ENCODE data around the gene FAM76B. TPM values are rescaled to one million over a fixed set of nuclear protein-coding genes. Genes with fewer than 3 reads are reported as not detected.

Gene FAM76B
- total RNA-seq, 2 donors from 2014 or later, result 36.5 to 40.2 TPM

GRCh38 chr11:95750101-95750500 is 39.5 kb downstream of the FAM76B start:
- Mint-ChIP-seq H3K27me3 (ENCODE audit: insufficient read depth) (no peaks in the 10 kb centered on the region), H3K27ac (no peak overlapping the region)
- 93% methylated on average over 1 of the region's 1 CpG; no CpG with 5 or more reads in 1 of the 2 experiments for WGBS, 2 experiments (ENCODE audit: insufficient coverage in 1 of 2, insufficient read length in 1 of 2)

GRCh38 chr11:95739108-95739938 is 50.3 kb downstream of the FAM76B start:
- no peaks in the 10 kb centered on the region for H3K36me3 ChIP-seq (ENCODE audit: control insufficient read depth, insufficient read depth, low read length)
- H3K27me3 ChIP-seq (ENCODE audit: control insufficient read depth, insufficient read depth, low read length, poor library complexity, severe bottlenecking), result no peaks in the 10 kb centered on the region
- no peak for DNase-seq
- no peak overlapping the region for H3K27ac Mint-ChIP-seq
- H3K4me3 ChIP-seq (ENCODE audit: low read length), result no peak overlapping the region
- peaks cover 1% of the 10 kb centered on the region for H3K27me3 Mint-ChIP-seq (ENCODE audit: insufficient read depth)
- H3K4me3 Mint-ChIP-seq, result no peak overlapping the region
- TF ChIP-seq CTCF (conservative IDR thresholded peaks at IDR 0.05), result peak; percentile 74
- H3K9me3 Mint-ChIP-seq, result peaks cover 1% of the 10 kb centered on the region
- no peaks in the 10 kb centered on the region for H3K36me3 Mint-ChIP-seq (ENCODE audit: low read depth)
- H3K9me3 ChIP-seq (ENCODE audit: control insufficient read depth, low read length), result no peaks in the 10 kb centered on the region
- 67 to 90% methylated on average over 1 of the region's 1 CpG for WGBS, 2 experiments (ENCODE audit: insufficient coverage in 1 of 2, insufficient read length in 1 of 2)
- no peak overlapping the region for H3K9ac ChIP-seq (ENCODE audit: extremely low read depth, low read length, poor library complexity, severe bottlenecking)
- H3K27ac ChIP-seq (ENCODE audit: low read depth, low read length), result no peak overlapping the region
- no peaks in the 10 kb centered on the region for H3K4me1 ChIP-seq (ENCODE audit: control insufficient read depth, insufficient read depth, low read length)
- peaks cover 7% of the 10 kb centered on the region for H3K4me1 Mint-ChIP-seq

More at GRCh38 chr11:95750101-95750500, 39.5 kb downstream of the FAM76B start:
- Histone ChIP-seq H3K4me3 (ENCODE audit: low read length) (no peak overlapping the region), H3K4me1 (ENCODE audit: control insufficient read depth, insufficient read depth, low read length) (no peaks in the 10 kb centered on the region), H3K27ac (ENCODE audit: low read depth, low read length) (no peak overlapping the region), H3K9me3 (ENCODE audit: control insufficient read depth, low read length) (no peaks in the 10 kb centered on the region), H3K9ac (ENCODE audit: extremely low read depth, low read length, poor library complexity, severe bottlenecking) (no peak overlapping the region), H3K36me3 (ENCODE audit: control insufficient read depth, insufficient read depth, low read length) (no peaks in the 10 kb centered on the region), H3K27me3 (ENCODE audit: control insufficient read depth, insufficient read depth, low read length, poor library complexity, severe bottlenecking) (no peaks in the 10 kb centered on the region)
- peaks cover 12% of the 10 kb centered on the region for H3K4me1 Mint-ChIP-seq
- H3K4me3 Mint-ChIP-seq, result no peak overlapping the region
- TF ChIP-seq CTCF (conservative IDR thresholded peaks at IDR 0.05), result no peak
- H3K9me3 Mint-ChIP-seq, result no peaks in the 10 kb centered on the region
- no peak for DNase-seq
- H3K36me3 Mint-ChIP-seq (ENCODE audit: low read depth), result no peaks in the 10 kb centered on the region

- TF ChIP-seq CTCF (conservative IDR thresholded peaks at IDR 0.05), result no peak
- Mint-ChIP-seq H3K9me3 (no peaks in the 10 kb centered on the region), H3K27ac (no peak overlapping the region), H3K4me3 (no peak overlapping the region), H3K27me3 (ENCODE audit: insufficient read depth) (peaks cover 1% of the 10 kb centered on the region), H3K4me1 (peaks cover 15% of the 10 kb centered on the region), H3K36me3 (ENCODE audit: low read depth) (no peaks in the 10 kb centered on the region)
- Histone ChIP-seq H3K9ac (ENCODE audit: extremely low read depth, low read length, poor library complexity, severe bottlenecking) (no peak overlapping the region), H3K4me1 (ENCODE audit: control insufficient read depth, insufficient read depth, low read length) (no peaks in the 10 kb centered on the region), H3K27ac (ENCODE audit: low read depth, low read length) (no peak overlapping the region), H3K4me3 (ENCODE audit: low read length) (no peak overlapping the region), H3K36me3 (ENCODE audit: control insufficient read depth, insufficient read depth, low read length) (no peaks in the 10 kb centered on the region), H3K27me3 (ENCODE audit: control insufficient read depth, insufficient read depth, low read length, poor library complexity, severe bottlenecking) (no peaks in the 10 kb centered on the region), H3K9me3 (ENCODE audit: control insufficient read depth, low read length) (no peaks in the 10 kb centered on the region)
- no peak for DNase-seq
- WGBS, 2 experiments (ENCODE audit: insufficient coverage in 1 of 2, insufficient read length in 1 of 2), result 83 to 94% methylated on average over 1 to 2 of the region's 2 CpGs
Observed at GRCh38 chr11:95736809-95737208, 52.8 kb downstream of the FAM76B start.
